Stimulated activated CD8-positive, alpha-beta memory T cell treated with anti-CD3 and anti-CD28 coated beads, Interleukin-15, amount 100 ng/mL, for 24 hours (primary cell): ENCODE data around the gene RASAL2.
"Not testable (repeated sequence)": the region's sequence is repeated elsewhere in the genome, so short reads cannot be mapped to it uniquely, and the experiment has no call there.

Source experiments
- DNase-seq: peaks from one replicate; pipeline ENCODE4 v3.0.0-alpha.2; 2020; ENCODE audit warnings: low read depth

RASAL2 gene

GRCh38 chr1:178283409-178283808, 189.5 kb downstream of the RASAL2 start:
- no peak for DNase-seq

GRCh38 chr1:178284058-178284457, 190.2 kb downstream of the RASAL2 start:
- DNase-seq, result no peak

- no peak for DNase-seq
Measured at GRCh38 chr1:178291166-178291565, 197.3 kb downstream of the RASAL2 start.

- DNase-seq, result no peak
Measured at GRCh38 chr1:178294654-178295053, 200.8 kb downstream of the RASAL2 start.

GRCh38 chr1:178300352-178300699, 206.4 kb downstream of the RASAL2 start:
- DNase-seq, result no peak

- DNase-seq, result no peak
Measured at GRCh38 chr1:178301141-178301540, 207.2 kb downstream of the RASAL2 start.

- DNase-seq, result no peak
Measured at GRCh38 chr1:178307264-178307663, 213.4 kb downstream of the RASAL2 start.

GRCh38 chr1:178308438-178308837, 214.5 kb downstream of the RASAL2 start:
- no peak for DNase-seq

GRCh38 chr1:178310685-178311105, 216.8 kb downstream of the RASAL2 start:
- no peak for DNase-seq

- no peak for DNase-seq
Measured at GRCh38 chr1:178311164-178311563, 217.3 kb downstream of the RASAL2 start.

- not testable (repeated sequence) for DNase-seq
Measured at GRCh38 chr1:178320280-178320982, 226.5 kb downstream of the RASAL2 start.

GRCh38 chr1:178323067-178323466, 229.2 kb downstream of the RASAL2 start:
- DNase-seq, result no peak

GRCh38 chr1:178324003-178324402, 230.1 kb downstream of the RASAL2 start:
- DNase-seq, result no peak

- no peak for DNase-seq
Measured at GRCh38 chr1:178328728-178329127, 234.8 kb downstream of the RASAL2 start.

- no peak for DNase-seq
Measured at GRCh38 chr1:178330153-178330552, 236.2 kb downstream of the RASAL2 start.

- no peak for DNase-seq
Measured at GRCh38 chr1:178330848-178331497, 237.1 kb downstream of the RASAL2 start.

- DNase-seq, result no peak
Measured at GRCh38 chr1:178335426-178335825, 241.5 kb downstream of the RASAL2 start.

- no peak for DNase-seq
Measured at GRCh38 chr1:178337091-178337706, 243.3 kb downstream of the RASAL2 start.

GRCh38 chr1:178339834-178340233, 245.9 kb downstream of the RASAL2 start:
- no peak for DNase-seq

GRCh38 chr1:178341261-178341956, 247.5 kb downstream of the RASAL2 start:
- no peak for DNase-seq

GRCh38 chr1:178342745-178343144, 248.8 kb downstream of the RASAL2 start:
- no peak for DNase-seq

GRCh38 chr1:178344513-178345091, 250.7 kb downstream of the RASAL2 start:
- DNase-seq, result no peak
